K562 (cell line): ENCODE measurements around the gene TCEA3. TPM values are rescaled to one million over a fixed set of nuclear protein-coding genes. Genes with fewer than 3 reads are reported as not detected.

Source experiments
- ATF1 ChIP-seq, 2 experiments: fragments of 450-650 bp in 1 of 2; IDR thresholded peaks; 2 replicates each; pipeline ENCODE4 v1.6.1; 2016; ENCODE audit warnings: missing compliant biosample characterization in 1 of 2, missing genetic modification characterization in 1 of 2
- CBFA2T2 ChIP-seq: fragments of 450-650 bp; conservative IDR thresholded peaks from 2 replicates; pipeline ENCODE4 v1.6.1; 2017; ENCODE audit warnings: mild to moderate bottlenecking
- CBFB ChIP-seq: sonication (generic); formaldehyde crosslinking; IDR thresholded peaks from 2 replicates; pipeline ENCODE4 v1.4.0; 2020; ENCODE audit warnings: mild to moderate bottlenecking, missing genetic modification reagents
- EP400 ChIP-seq: fragments of 450-650 bp; IDR thresholded peaks from 2 replicates; pipeline ENCODE4 v1.6.1; 2017; ENCODE audit warnings: antibody characterized with exemption, mild to moderate bottlenecking, moderate library complexity
- ERF ChIP-seq: fragments of 450-650 bp; formaldehyde crosslinking; IDR thresholded peaks from 2 replicates; pipeline ENCODE4 v1.4.0; 2020; ENCODE audit warnings: mild to moderate bottlenecking, mixed read lengths
- ETV1 ChIP-seq: fragments of 450-650 bp; conservative IDR thresholded peaks from 2 replicates; pipeline ENCODE4 v1.6.1; 2016; ENCODE audit warnings: missing genetic modification characterization, control low read depth, low read depth, missing compliant biosample characterization
- FUS ChIP-seq: fragments of 200-400 bp; formaldehyde crosslinking; optimal IDR thresholded peaks from 2 replicates; pipeline ENCODE3; 2017; ENCODE audit warnings: low read depth, low read length
- KLF16 ChIP-seq: IDR thresholded peaks from 2 replicates; pipeline ENCODE4 v1.6.1; 2016; ENCODE audit warnings: antibody characterized with exemption
- MAFF ChIP-seq: IDR thresholded peaks from 2 replicates; pipeline ENCODE4 v1.6.1; 2012; ENCODE audit warnings: low read length, improper control_type of control experiment
- MEIS2 ChIP-seq: fragments of 450-650 bp; IDR thresholded peaks from 2 replicates; pipeline ENCODE4 v1.6.1; 2014; ENCODE audit warnings: mild to moderate bottlenecking; ENCODE audit not compliant: partially characterized antibody
- MYBL2 ChIP-seq, 2 experiments: fragments of 450-650 bp in 1 of 2; sonication (generic) in 1 of 2; formaldehyde crosslinking in 1 of 2; IDR thresholded peaks; 2 replicates each; pipeline versions ENCODE4 v1.6.1 to v1.8.1; 2017 to 2022; ENCODE audit warnings: borderline replicate concordance in 1 of 2, inconsistent platforms in 1 of 2, low read depth in 1 of 2, mild to moderate bottlenecking in 1 of 2, missing genetic modification reagents in 1 of 2, moderate library complexity in 1 of 2
- NFXL1 ChIP-seq: fragments of 450-650 bp; formaldehyde crosslinking; IDR thresholded peaks from 2 replicates; pipeline ENCODE4 v1.4.0; 2021; ENCODE audit warnings: mild to moderate bottlenecking
- NRF1 ChIP-seq, 2 experiments: fragments of 450-650 bp; IDR thresholded peaks in 1 of 2; conservative IDR thresholded peaks in 1 of 2; 2 replicates each; pipeline ENCODE4 v1.6.1; 2014; ENCODE audit warnings: mild to moderate bottlenecking in 2 of 2
- POLR2B ChIP-seq: fragments of 450-650 bp; IDR thresholded peaks from 2 replicates; pipeline ENCODE4 v1.6.1; 2018; ENCODE audit warnings: low read depth; ENCODE audit not compliant: partially characterized antibody
- RCOR1 ChIP-seq, 2 experiments: IDR thresholded peaks; 2 replicates each; pipeline ENCODE4 v1.6.1; 2012; ENCODE audit warnings: low read depth in 2 of 2, low read length in 2 of 2, borderline replicate concordance in 1 of 2, improper control_type of control experiment in 1 of 2
- SNIP1 ChIP-seq: fragments of 450-650 bp; IDR thresholded peaks from 2 replicates; pipeline ENCODE4 v1.7.1; 2017; ENCODE audit warnings: low read depth, mild to moderate bottlenecking
- SRSF1 ChIP-seq: fragments of 200-400 bp; formaldehyde crosslinking; IDR thresholded peaks from 2 replicates; pipeline ENCODE4 v1.6.1; 2017; ENCODE audit warnings: mild to moderate bottlenecking, low read depth, low read length, moderate library complexity
- TBL1XR1 ChIP-seq, 2 experiments: IDR thresholded peaks; 2 replicates each; pipeline ENCODE4 v1.6.1; 2012; ENCODE audit warnings: improper control_type of control experiment in 2 of 2, low read length in 2 of 2, mild to moderate bottlenecking in 1 of 2
- ZFPM2 ChIP-seq: fragments of 250-450 bp; sonication (Bioruptor Pico); IDR thresholded peaks from 2 replicates; pipeline ENCODE4 v1.5.1; 2022; ENCODE audit warnings: mild to moderate bottlenecking
- ZNF232 ChIP-seq: sonication (generic); formaldehyde crosslinking; IDR thresholded peaks from 2 replicates; pipeline ENCODE4 v1.8.0; 2022; ENCODE audit warnings: mild to moderate bottlenecking, missing genetic modification reagents
- polyA plus RNA-seq, 8 experiments: library from polyadenylated mRNA; depleted of rRNA in 4 of 8; stranded (reverse) in 5 of 8; unstranded in 3 of 8; fragments of >200 nt; fragmentation: Nextera tagmentation in 2 of 8; fragmentation: Illumina TruSeq in 1 of 8; extraction: Ambion mirVana in 2 of 8; extraction: Trizol in 1 of 8; gene quantifications; 2 replicates each; pipeline versions ENCODE4 v1.2.1 to v1.2.3, GENCODE V29; 2011 to 2014; ENCODE audit warnings: inconsistent platforms in 1 of 8, missing spikeins in 1 of 8
- total RNA-seq, 7 experiments: library from RNA; depleted of rRNA in 6 of 7; stranded (reverse); fragments of >200 nt in 6 of 7; fragmentation: Illumina TruSeq in 2 of 7; extraction: Trizol in 2 of 7; gene quantifications; 2 replicates each; pipeline versions ENCODE4 v1.2.1 to v1.2.3, GENCODE V29; 2011 to 2021; ENCODE audit warnings: low replicate concordance in 1 of 7
- TF ChIP-seq, protein P1 (sequence below): fragments of 250-450 bp; sonication (Bioruptor Pico); IDR thresholded peaks from 2 replicates; pipeline ENCODE4 v1.4.0; 2020; ENCODE audit warnings: mild to moderate bottlenecking
- TF ChIP-seq, protein P2 (sequence below): fragments of 250-450 bp; sonication (Bioruptor Pico); IDR thresholded peaks from 2 replicates; pipeline ENCODE4 v1.8.0; 2022; ENCODE audit warnings: moderate library complexity, mild to moderate bottlenecking, inconsistent platforms
- TF ChIP-seq, protein P3 (sequence below): sonication (generic); formaldehyde crosslinking; IDR thresholded peaks from 2 replicates; pipeline ENCODE4 v1.5.0; 2020; ENCODE audit warnings: missing genetic modification reagents

TCEA3 gene
- total and polyA plus RNA-seq, 9 of the 15 experiments (the other 6 are each of a cell fraction or from before 2014, with no cell fraction given) = 0.03 to 0.55 (median 0.36) TPM

DNA sequence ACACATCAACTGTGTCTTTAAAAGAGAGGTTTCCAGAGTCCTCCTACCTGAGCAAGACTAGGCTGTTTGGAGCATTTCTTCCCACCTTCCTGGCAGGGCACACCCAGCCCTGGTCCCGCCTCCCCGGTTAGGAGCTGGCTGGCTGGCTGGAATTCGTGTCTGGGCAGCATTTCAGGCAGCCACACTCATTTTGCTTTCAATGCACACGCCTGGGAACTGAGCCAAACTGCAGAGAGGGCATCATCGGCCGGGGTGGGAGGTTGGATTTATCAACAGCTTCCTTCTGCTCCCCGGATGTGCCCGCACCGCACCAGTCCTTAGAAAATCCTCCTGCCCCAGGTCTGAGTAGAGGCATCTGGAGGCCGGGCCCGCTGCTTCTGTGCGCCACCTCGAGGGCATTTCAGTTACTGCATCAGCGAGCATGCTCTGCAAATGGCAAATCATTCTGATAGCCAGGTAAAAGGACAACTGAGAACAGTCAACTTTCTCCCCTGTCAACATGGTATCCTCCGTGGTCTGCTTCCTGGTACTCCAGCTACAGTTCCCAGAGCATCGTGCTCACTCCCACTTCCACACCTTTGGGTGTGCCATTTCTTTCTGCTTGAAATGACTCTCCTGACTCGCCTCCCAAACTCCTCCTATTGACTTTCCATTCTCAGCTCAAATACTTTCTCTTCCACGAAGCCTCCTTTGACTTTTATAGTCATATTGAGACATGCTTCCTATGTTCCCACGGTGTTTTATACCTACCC lies 20.6 kb downstream of the TCEA3 start (continued):
- TF ChIP-seq, protein P1, sequence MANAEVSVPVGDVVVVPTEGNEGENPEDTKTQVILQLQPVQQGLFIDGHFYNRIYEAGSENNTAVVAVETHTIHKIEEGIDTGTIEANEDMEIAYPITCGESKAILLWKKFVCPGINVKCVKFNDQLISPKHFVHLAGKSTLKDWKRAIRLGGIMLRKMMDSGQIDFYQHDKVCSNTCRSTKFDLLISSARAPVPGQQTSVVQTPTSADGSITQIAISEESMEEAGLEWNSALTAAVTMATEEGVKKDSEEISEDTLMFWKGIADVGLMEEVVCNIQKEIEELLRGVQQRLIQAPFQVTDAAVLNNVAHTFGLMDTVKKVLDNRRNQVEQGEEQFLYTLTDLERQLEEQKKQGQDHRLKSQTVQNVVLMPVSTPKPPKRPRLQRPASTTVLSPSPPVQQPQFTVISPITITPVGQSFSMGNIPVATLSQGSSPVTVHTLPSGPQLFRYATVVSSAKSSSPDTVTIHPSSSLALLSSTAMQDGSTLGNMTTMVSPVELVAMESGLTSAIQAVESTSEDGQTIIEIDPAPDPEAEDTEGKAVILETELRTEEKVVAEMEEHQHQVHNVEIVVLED (CRISPR knock-in tag) = no peak
- TF ChIP-seq ZNF232 (no peak), ZFPM2 (no peak), MAFF (no peak), ATF1 (CRISPR knock-in tag; IDR thresholded peaks at IDR 0.05) (no peak), ATF1 (tag; IDR thresholded peaks at IDR 0.05) (peak; percentile 50), SNIP1 (no peak), CBFB (no peak), RCOR1 (IDR thresholded peaks at IDR 0.05; ENCODE audit: borderline replicate concordance in 1 of 2, low read depth in 2 of 2, low read length in 2 of 2) (peak in 1 of 2 experiments; percentile 70; a peak in 2 of 4 replicates), NFXL1 (CRISPR knock-in tag) (no peak), CBFA2T2 (0 out of 2 replicates have a peak, but pooled peaks have one; percentile 15), ETV1 (tag) (peak; percentile 79), MEIS2 (no peak), NRF1 (conservative IDR thresholded peaks at IDR 0.05 in 1 of 2, IDR thresholded peaks at IDR 0.05 in 1 of 2) (peak; percentile 56 to 65), EP400 (peak; percentile 64), ERF (CRISPR knock-in tag) (0 out of 2 replicates have a peak, but pooled peaks have one; percentile 75), MYBL2 (IDR thresholded peaks at IDR 0.05; ENCODE audit: low read depth) (no peak), MYBL2 (CRISPR knock-in tag; IDR thresholded peaks at IDR 0.05; ENCODE audit: borderline replicate concordance) (no peak), KLF16 (peak; percentile 46; the same call in 1 of the 2 replicates), FUS (no peak), SRSF1 (no peak), POLR2B (no peak), TBL1XR1 (IDR thresholded peaks at IDR 0.05; ENCODE audit: low read length in 2 of 2) (peak in 1 of 2 experiments; percentile 65; a peak in 1 of 4 replicates)
- TF ChIP-seq, protein P2, sequence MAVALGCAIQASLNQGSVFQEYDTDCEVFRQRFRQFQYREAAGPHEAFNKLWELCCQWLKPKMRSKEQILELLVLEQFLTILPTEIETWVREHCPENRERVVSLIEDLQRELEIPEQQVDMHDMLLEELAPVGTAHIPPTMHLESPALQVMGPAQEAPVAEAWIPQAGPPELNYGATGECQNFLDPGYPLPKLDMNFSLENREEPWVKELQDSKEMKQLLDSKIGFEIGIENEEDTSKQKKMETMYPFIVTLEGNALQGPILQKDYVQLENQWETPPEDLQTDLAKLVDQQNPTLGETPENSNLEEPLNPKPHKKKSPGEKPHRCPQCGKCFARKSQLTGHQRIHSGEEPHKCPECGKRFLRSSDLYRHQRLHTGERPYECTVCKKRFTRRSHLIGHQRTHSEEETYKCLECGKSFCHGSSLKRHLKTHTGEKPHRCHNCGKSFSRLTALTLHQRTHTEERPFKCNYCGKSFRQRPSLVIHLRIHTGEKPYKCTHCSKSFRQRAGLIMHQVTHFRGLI = no peak
- TF ChIP-seq, protein P3, sequence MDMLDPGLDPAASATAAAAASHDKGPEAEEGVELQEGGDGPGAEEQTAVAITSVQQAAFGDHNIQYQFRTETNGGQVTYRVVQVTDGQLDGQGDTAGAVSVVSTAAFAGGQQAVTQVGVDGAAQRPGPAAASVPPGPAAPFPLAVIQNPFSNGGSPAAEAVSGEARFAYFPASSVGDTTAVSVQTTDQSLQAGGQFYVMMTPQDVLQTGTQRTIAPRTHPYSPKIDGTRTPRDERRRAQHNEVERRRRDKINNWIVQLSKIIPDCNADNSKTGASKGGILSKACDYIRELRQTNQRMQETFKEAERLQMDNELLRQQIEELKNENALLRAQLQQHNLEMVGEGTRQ (CRISPR knock-in tag) = no peak
